HEK293 (cell line): ENCODE data around the gene GGNBP2.

Experiments
- ATF2 ChIP-seq: fragments of 450-650 bp; formaldehyde crosslinking; IDR thresholded peaks from 2 replicates; pipeline ENCODE4 v1.5.1; 2016; ENCODE audit warnings: missing biosample characterization, missing genetic modification characterization, low read depth
- GLI4 ChIP-seq: fragments of 450-650 bp; formaldehyde crosslinking; IDR thresholded peaks from 2 replicates; pipeline ENCODE4 v1.5.1; 2016; ENCODE audit warnings: missing biosample characterization, missing genetic modification characterization
- GLIS1 ChIP-seq: fragments of 450-650 bp; formaldehyde crosslinking; IDR thresholded peaks from 2 replicates; pipeline ENCODE4 v1.5.1; 2016; ENCODE audit warnings: missing biosample characterization, missing genetic modification characterization
- KLF1 ChIP-seq: fragments of 450-650 bp; formaldehyde crosslinking; IDR thresholded peaks from 2 replicates; pipeline ENCODE4 v1.5.1; 2016; ENCODE audit warnings: missing biosample characterization, missing genetic modification characterization
- KLF16 ChIP-seq: fragments of 450-650 bp; formaldehyde crosslinking; IDR thresholded peaks from 2 replicates; pipeline ENCODE4 v1.5.1; 2017; ENCODE audit warnings: missing biosample characterization, missing genetic modification characterization
- KLF8 ChIP-seq: fragments of 450-650 bp; formaldehyde crosslinking; IDR thresholded peaks from 2 replicates; pipeline ENCODE4 v1.5.1; 2016; ENCODE audit warnings: missing biosample characterization, missing genetic modification characterization
- MEIS1 ChIP-seq: sonication (generic); formaldehyde crosslinking; IDR thresholded peaks from 2 replicates; pipeline ENCODE4 v1.8.1; 2022; ENCODE audit warnings: missing genetic modification reagents, mild to moderate bottlenecking, borderline replicate concordance
- SP3 ChIP-seq: fragments of 450-650 bp; formaldehyde crosslinking; IDR thresholded peaks from 2 replicates; pipeline ENCODE4 v1.5.1; 2016; ENCODE audit warnings: missing biosample characterization, missing genetic modification characterization
- SP7 ChIP-seq: fragments of 450-650 bp; formaldehyde crosslinking; IDR thresholded peaks from 2 replicates; pipeline ENCODE4 v1.5.1; 2016; ENCODE audit warnings: missing biosample characterization, missing genetic modification characterization
- YY1 ChIP-seq: fragments of 450-650 bp; formaldehyde crosslinking; IDR thresholded peaks from 2 replicates; pipeline ENCODE4 v1.5.1; 2018; ENCODE audit warnings: missing biosample characterization, missing genetic modification characterization
- ZBTB1 ChIP-seq: fragments of 450-650 bp; formaldehyde crosslinking; IDR thresholded peaks from 2 replicates; pipeline ENCODE4 v1.5.1; 2016; ENCODE audit warnings: missing biosample characterization, missing genetic modification characterization
- ZBTB20 ChIP-seq: fragments of 450-650 bp; formaldehyde crosslinking; IDR thresholded peaks from 2 replicates; pipeline ENCODE4 v1.5.1; 2016; ENCODE audit warnings: missing biosample characterization, missing genetic modification characterization
- ZEB2 ChIP-seq: fragments of 450-650 bp; formaldehyde crosslinking; IDR thresholded peaks from 2 replicates; pipeline ENCODE4 v1.5.1; 2016; ENCODE audit warnings: missing biosample characterization, missing genetic modification characterization
- ZFHX2 ChIP-seq: fragments of 450-650 bp; formaldehyde crosslinking; conservative IDR thresholded peaks from 2 replicates; pipeline ENCODE4 v1.5.1; 2016; ENCODE audit warnings: missing biosample characterization, missing genetic modification characterization
- ZFP3 ChIP-seq: fragments of 450-650 bp; formaldehyde crosslinking; IDR thresholded peaks from 2 replicates; pipeline ENCODE4 v1.5.1; 2016; ENCODE audit warnings: low read depth, missing biosample characterization, missing genetic modification characterization
- ZFP37 ChIP-seq: fragments of 450-650 bp; formaldehyde crosslinking; IDR thresholded peaks from 2 replicates; pipeline ENCODE4 v1.5.1; 2016; ENCODE audit warnings: missing biosample characterization, missing genetic modification characterization
- ZIC2 ChIP-seq: fragments of 450-650 bp; formaldehyde crosslinking; IDR thresholded peaks from 2 replicates; pipeline ENCODE4 v1.5.1; 2016; ENCODE audit warnings: missing biosample characterization, missing genetic modification characterization
- ZNF138 ChIP-seq: fragments of 450-650 bp; formaldehyde crosslinking; IDR thresholded peaks from 2 replicates; pipeline ENCODE4 v1.5.1; 2016; ENCODE audit warnings: missing biosample characterization, missing genetic modification characterization, borderline replicate concordance
- ZNF148 ChIP-seq: fragments of 450-650 bp; formaldehyde crosslinking; IDR thresholded peaks from 2 replicates; pipeline ENCODE4 v1.5.0; 2017; ENCODE audit warnings: missing biosample characterization, missing genetic modification characterization, borderline replicate concordance
- ZNF280D ChIP-seq: fragments of 450-650 bp; formaldehyde crosslinking; IDR thresholded peaks from 2 replicates; pipeline ENCODE4 v1.5.1; 2016; ENCODE audit warnings: missing biosample characterization, missing genetic modification characterization
- ZNF473 ChIP-seq: fragments of 450-650 bp; formaldehyde crosslinking; IDR thresholded peaks from 2 replicates; pipeline ENCODE4 v1.5.1; 2017; ENCODE audit warnings: missing biosample characterization, missing genetic modification characterization
- ZNF558 ChIP-seq: fragments of 450-650 bp; formaldehyde crosslinking; IDR thresholded peaks from 2 replicates; pipeline ENCODE4 v1.5.1; 2016; ENCODE audit warnings: missing biosample characterization, missing genetic modification characterization
- ZNF621 ChIP-seq: fragments of 450-650 bp; formaldehyde crosslinking; IDR thresholded peaks from 2 replicates; pipeline ENCODE4 v1.5.1; 2017; ENCODE audit warnings: missing biosample characterization, missing genetic modification characterization
- ZNF645 ChIP-seq: fragments of 450-650 bp; formaldehyde crosslinking; IDR thresholded peaks from 2 replicates; pipeline ENCODE4; 2016; ENCODE audit warnings: missing biosample characterization, missing genetic modification characterization
- ZNF658 ChIP-seq: fragments of 450-650 bp; formaldehyde crosslinking; IDR thresholded peaks from 2 replicates; pipeline ENCODE4; 2016; ENCODE audit warnings: missing biosample characterization, missing genetic modification characterization
- ZNF704 ChIP-seq: fragments of 450-650 bp; formaldehyde crosslinking; IDR thresholded peaks from 2 replicates; pipeline ENCODE4 v1.5.1; 2016; ENCODE audit warnings: missing biosample characterization, missing genetic modification characterization
- ZNF76 ChIP-seq: fragments of 450-650 bp; formaldehyde crosslinking; IDR thresholded peaks from 2 replicates; pipeline ENCODE4; 2016; ENCODE audit warnings: low read depth, missing biosample characterization, missing genetic modification characterization, borderline replicate concordance
- ZNF785 ChIP-seq: fragments of 450-650 bp; formaldehyde crosslinking; IDR thresholded peaks from 2 replicates; pipeline ENCODE4 v1.5.1; 2016; ENCODE audit warnings: missing biosample characterization, missing genetic modification characterization
- ZSCAN18 ChIP-seq: fragments of 450-650 bp; formaldehyde crosslinking; IDR thresholded peaks from 2 replicates; pipeline ENCODE4 v1.5.1; 2016; ENCODE audit warnings: missing biosample characterization, missing genetic modification characterization

The GGNBP2 gene

GRCh38 chr17:36601303-36602029 lies 56.7 kb downstream of the GGNBP2 start, which contains the start of gene MRM1 (continued):
- TF ChIP-seq SP3 (tag by site-specific recombination) (peak; percentile 92), YY1 (no peak), ZFP37 (tag by site-specific recombination) (no peak), ZBTB1 (tag by site-specific recombination) (no peak), ZNF280D (tag by site-specific recombination) (no peak), SP7 (tag by site-specific recombination) (peak; percentile 57; the same call in 1 of the 2 replicates), ZNF704 (no peak), ZNF558 (tag by site-specific recombination) (no peak), KLF8 (tag by site-specific recombination) (peak; percentile 55), ZNF658 (tag by site-specific recombination) (no peak), ZNF645 (tag by site-specific recombination) (no peak), ZFHX2 (tag by site-specific recombination) (peak; percentile 59), KLF1 (no peak), ZIC2 (tag by site-specific recombination) (peak; percentile 90), GLI4 (tag by site-specific recombination) (no peak; the same call in 1 of the 2 replicates), ZNF76 (tag by site-specific recombination) (peak; percentile 81), ZNF621 (tag by site-specific recombination) (no peak), ZNF148 (tag by site-specific recombination) (no peak), ZSCAN18 (tag by site-specific recombination) (no peak), ATF2 (tag by site-specific recombination) (no peak), ZNF473 (tag by site-specific recombination) (no peak), MEIS1 (CRISPR knock-in tag) (no peak), ZNF138 (tag by site-specific recombination) (no peak), ZBTB20 (peak; percentile 28; the same call in 1 of the 2 replicates), ZEB2 (tag by site-specific recombination) (0 out of 2 replicates have a peak, but pooled peaks have one; percentile 38), GLIS1 (tag by site-specific recombination) (peak; percentile 86), KLF16 (peak; percentile 65), ZNF785 (tag by site-specific recombination) (no peak), ZFP3 (tag by site-specific recombination) (no peak)
